Measurements from ENCODE around the gene ADIPOR2.

GRCh38 chr12:1799051-1799881 is 108.4 kb downstream of the ADIPOR2 start:
- no peak for TF ChIP-seq CTCF (IDR thresholded peaks at IDR 0.05; ENCODE audit: low read length)
- TF ChIP-seq EZH2 (IDR thresholded peaks at IDR 0.05; ENCODE audit: borderline replicate concordance, low read length) = no peak

Measured in OCI-LY1 (cell line).